Kidney glomerular epithelial cell (primary cell): ENCODE data around the gene SLC18A2.
A peak's percentile ranks its signal among the peaks of the same experiment; 100 is the strongest.
"Not testable (repeated sequence)": the region's sequence is repeated elsewhere in the genome, so short reads cannot be mapped to it uniquely, and the experiment has no call there.

Source experiments
- DNase-seq: peaks from one replicate; lab custom pipeline; 2025; lab: John Stamatoyannopoulos, UW

The SLC18A2 gene

DNA sequence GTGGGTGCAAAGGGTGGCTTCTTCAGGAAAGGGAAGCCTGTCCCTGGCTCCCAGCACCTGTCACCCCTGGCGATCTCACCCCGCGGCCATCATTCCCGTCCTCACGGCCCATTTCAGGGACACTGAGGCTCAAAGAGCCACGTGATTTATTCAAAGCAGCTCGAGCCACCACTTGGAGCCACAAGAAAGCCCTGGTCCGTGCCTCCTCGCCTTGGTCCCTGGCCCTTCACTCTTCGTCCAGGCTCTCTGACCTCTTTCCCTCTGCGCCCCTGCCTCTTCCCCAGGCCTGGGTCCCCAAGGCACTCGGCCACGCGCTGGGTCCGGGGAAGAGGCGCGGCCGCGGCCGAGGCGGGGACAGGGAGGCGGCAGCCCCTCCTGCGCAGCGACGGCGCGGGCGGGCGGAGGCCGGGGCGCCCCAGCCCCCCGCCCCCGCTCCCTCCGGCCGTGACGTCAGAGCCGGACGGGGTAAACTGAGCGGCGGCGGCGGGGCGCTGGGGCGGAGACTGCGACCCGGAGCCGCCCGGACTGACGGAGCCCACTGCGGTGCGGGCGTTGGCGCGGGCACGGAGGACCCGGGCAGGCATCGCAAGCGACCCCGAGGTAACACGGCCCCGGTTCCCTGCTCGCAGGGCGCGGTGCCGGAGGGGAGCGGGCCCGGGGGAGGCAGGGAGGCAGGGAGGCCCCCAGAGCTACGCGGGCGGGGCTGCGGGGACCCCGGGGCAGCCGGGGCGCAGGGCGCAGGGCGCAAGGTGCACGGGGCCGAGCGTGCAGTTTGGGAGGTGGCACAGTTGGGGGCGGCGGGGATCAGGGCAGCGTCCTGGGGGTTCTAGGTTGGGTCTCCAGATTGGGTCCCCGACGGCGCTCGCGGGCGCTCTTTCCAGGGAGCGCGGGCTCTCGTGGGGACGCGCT lies at the start of gene SLC18A2:
TSS of gene SLC18A2 (plus strand) at position 494 of the 909 bp plus-strand sequence. CDS start 580 bp downstream, outside the sequence.
- DNase-seq: no peak

DNA sequence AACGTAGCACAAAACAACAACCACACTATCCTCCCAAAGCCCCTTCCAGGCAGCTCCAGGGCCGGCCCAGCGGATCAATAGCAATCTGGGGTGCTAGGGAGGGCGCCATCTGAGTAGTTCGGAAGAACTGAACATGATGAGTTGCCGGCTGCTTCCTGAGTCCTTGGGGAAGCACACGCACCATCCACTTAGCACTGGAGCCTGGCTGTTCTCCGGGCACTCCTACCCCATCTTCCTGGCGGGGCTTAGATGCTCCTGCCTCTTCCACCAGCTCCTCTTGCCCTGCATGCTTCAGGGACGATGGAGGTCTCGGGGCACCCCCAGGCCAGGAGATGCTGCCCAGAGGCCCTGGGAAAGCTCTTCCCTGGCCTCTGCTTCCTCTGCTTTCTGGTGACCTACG lies 43.7 kb upstream of the SLC18A2 start, which contains the start of gene KCNK18:
TSS of gene KCNK18 (plus strand) at position 301 of the 400 bp plus-strand sequence. CDS start at position 301, 0 bp downstream.
- no peak for DNase-seq

DNA sequence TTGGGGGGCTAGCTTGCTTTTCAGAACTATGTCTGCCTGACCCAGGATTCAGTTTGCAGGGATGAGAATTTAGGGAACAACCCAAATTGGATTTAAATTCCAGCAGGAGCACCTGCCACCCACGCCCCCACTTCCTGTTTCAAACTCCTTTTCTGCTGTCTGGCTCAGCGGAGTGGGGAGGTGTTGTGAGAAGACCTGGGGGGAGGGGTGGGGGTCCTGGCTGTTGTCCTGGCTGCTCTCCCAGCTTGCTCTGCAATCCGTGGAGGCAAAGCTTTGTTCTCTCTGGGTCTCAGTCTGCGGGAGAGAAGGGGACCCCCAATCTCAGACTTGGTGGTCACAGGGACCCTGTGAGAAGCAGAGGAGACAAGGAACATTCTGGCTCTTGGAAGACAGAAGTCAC lies 42.8 kb upstream of the SLC18A2 start:
- DNase-seq: no peak

DNA sequence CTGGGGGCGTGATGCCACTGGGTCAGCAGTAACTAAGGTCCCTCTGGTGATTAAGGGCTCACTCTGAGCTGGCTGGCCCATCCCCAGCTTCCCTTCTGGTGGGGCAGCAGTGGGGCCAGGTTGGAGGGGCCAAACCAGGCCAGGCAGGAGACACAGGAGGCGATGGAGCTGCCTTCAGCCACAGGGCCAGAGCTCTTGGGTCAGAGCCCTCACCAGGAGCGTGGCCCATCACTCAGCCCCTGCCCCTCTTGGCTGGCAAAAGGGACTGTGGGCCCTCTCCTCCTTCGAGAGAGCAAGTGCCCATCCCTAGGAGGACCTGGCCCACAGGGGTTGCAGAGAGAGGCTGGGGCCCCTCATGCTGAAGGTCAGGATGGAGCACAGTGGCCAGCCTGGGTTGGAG lies 39.1 kb upstream of the SLC18A2 start:
- no peak for DNase-seq

DNA sequence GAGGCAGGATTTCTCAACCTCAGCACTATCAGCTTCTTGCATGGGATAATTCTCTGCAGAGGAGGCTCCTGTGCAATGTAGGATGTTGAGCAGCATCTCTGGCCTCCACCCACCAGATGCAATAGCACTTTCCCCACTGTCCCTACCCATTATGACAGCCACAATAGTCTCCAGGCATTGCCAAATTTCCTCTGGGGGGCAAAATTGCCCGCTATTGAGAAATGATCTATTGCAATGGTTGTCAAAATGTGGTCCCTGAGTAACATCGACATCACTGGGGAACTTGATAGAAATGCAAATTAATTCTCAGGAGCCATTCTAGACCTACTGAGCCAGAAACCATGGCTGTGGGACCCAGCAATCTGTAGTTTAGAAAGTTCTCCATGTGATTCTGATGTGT lies 36.6 kb upstream of the SLC18A2 start:
- DNase-seq: no peak

DNA sequence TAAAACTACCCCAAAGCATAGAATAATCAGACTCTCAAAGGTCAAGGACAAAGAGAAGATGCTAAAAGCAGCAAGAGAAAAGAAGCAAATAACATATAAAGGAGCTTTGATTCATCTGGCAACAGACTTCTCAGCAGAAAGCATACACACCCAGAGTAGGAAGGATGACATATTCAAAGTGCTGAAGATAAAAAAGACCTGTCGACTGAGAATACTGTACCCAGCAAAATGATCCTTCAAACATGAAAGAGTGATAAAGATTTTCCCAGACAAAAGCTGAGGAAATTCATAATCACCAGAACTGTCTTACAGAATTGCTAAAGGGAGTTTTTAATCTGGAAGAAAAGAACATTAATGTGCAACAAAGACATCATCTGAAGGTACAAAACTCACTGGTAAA lies 28.7 kb upstream of the SLC18A2 start:
- DNase-seq: no peak

DNA sequence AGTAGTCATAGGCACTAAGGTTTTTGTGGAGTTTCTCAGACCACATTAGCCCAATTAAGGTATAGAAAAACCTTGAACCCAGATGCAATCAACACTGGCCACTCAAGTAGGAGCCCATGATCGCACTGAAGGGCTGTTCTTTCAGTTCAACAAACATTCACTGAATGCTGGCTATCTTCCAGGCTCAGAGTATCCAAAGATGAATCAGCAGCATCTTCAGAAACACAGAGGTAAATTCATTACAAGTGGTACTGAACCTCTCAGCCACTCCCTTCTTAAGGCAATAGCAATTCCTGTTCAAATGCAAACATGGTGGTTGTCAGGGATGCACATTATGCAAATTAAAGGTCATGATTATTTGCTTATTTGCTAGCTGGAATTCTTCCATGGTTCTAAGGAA lies 26.5 kb upstream of the SLC18A2 start:
- peak; percentile 66 for DNase-seq

DNA sequence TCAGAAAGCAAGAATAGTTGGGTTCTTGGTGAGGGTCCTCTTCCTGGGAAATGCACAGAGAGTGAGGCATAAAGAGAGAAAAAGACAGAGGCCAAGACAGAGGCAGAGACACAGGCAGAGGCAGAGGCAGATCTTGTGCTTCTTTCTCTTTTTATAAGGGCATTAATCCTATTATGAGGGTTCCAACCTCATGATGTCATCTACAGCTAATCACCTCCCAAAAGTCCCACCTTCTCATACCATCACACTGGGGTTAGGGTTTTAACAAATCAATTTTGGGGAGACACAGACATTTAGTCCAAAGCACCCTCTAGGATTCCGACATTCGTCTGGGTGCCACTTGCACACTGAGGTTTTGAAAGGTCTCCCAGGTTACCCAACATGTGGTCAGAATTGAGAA lies 25.8 kb upstream of the SLC18A2 start:
- no peak for DNase-seq

DNA sequence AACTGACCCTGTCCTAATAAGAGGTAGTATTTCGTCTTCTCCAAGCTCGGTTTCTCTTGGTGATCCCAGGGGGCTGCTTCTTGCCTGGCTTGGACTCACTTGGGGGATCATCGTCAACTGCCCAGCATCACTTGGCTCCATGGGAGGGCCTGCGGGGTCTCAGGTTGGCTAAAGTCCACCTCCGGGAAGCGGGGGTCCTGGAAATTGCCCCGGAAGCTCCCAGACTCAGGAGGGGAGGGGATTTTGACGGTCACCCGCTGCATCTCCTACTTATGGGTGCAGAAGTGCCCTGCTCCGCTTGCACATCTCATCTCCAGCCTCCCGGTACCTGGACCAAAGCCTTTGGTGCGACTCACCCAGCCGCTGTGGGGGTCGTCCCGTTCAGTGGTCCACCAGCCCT lies 24.9 kb upstream of the SLC18A2 start:
- no peak for DNase-seq

DNA sequence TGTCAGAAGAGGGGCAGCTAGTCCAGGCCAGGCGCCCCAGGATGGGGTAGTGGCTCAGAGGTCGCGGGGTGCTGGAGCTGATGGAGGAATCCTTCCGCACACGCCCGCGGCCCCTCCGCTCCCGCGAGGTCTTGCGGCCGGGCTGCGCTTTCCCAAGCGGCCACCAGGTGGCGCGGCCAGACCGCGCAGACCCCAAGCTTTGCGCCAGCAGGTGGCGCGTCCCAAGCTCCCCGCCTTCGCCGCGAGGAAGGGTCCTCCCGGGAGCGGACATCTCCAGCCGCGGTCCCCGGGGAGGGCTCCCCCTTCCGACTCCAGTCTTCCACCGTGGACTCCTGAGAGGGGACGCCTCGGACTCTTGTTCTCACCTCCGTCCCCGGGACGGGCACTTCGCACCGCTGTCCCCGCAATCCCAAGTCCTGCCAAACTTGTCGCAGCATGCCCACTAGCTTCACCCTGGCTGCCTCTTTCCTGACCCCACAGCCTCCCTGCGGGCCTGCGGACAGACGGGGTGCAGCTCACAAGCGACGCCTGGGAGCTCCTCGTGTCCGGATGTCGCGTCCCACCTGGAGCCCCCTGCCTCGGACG lies 24.2 kb upstream of the SLC18A2 start:
- peak; percentile 51 for DNase-seq

DNA sequence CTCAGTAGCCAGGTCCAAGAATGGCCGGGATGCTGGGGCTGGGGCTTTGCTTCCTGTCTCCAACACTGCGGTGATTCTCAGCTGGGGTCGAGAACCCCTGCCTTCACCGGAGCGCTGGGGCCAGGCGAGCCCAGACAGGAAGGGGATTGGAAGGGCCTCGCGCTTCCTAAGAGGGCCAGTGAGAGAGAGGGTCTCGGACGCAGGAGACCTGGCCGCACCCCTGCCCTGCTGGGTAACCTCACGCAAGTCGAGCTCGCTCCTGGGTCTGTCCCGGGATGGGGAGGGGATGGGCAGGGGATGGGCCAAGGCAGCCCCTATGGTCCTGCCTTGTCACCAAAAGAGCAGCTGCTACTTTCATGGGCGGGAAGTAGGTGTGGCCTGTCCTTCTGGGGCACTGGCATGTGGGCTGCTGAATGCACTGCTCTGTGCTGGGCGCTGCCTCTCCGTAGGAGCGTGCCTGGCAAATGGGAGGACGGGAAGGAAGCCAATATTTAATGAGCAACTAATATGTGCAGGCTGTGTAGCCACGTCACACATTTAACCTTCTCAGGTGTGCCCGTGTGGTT lies 23.6 kb upstream of the SLC18A2 start:
- peak; percentile 9 for DNase-seq

DNA sequence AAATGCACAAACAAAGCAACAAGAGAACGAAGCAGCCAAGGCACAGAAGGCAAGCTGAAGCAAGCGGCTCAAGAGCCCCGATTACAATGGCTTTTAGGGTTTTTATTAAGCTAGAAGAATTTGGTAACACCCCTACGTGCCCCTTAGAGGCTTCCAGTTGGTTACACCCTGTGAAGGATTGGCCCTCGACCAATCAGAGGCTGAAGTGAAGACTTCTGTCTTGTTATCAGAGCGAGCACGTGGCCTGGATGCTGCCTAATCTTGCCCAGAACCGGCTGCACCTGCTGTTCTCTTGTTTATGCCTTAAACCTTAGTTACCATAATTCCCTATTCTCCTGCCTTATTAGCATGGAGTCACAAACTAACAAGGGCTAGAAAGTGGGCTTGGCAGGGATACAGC lies 22.3 kb upstream of the SLC18A2 start:
- DNase-seq: no peak

DNA sequence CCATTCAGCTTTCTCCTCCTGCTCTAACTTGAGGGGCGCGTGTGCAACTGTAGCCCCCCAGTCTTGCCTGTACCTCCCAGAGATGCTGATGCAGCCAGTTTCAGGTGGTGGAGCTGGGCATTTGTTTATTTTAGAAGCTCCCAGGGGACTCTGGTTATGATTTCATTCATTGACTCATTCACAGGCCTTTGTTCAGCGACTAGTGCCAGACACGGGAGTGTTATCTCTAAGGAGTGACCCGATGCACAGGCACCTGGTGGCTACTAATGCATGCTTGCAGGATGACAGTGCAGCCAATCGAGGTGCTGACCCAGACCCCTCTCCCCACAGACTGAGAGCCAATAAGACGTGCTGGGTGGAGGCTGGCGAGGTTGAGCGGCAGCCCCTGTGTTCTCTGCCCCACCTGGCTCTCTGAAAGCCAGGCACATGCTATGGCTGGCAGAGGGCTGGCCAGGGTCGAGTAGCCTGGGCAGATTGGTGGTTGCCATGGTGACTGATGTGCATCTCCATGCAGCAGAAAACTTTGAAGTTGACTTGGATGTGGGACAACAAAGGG lies 19.7 kb upstream of the SLC18A2 start:
- DNase-seq: peak; percentile 83

DNA sequence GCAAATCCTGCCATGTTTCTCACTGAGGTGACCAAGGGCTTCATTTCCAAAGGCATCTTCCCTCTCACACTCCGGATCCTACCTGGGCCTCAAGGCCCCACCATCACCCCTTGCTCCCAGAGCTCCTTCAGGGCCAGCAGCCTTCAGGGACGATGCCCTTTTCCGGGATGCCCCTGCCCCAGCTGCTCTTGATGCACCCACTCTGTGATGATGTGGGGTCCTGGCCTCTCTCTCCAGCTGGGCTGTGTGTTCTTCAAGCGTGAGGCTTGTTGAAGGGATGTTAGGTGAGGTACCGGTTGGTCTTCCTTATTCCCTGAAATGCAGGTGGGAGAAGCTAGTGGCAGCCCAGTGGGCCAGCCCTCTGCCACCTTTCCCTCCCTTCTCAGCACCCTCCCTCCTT lies 18.4 kb upstream of the SLC18A2 start:
- DNase-seq: no peak

DNA sequence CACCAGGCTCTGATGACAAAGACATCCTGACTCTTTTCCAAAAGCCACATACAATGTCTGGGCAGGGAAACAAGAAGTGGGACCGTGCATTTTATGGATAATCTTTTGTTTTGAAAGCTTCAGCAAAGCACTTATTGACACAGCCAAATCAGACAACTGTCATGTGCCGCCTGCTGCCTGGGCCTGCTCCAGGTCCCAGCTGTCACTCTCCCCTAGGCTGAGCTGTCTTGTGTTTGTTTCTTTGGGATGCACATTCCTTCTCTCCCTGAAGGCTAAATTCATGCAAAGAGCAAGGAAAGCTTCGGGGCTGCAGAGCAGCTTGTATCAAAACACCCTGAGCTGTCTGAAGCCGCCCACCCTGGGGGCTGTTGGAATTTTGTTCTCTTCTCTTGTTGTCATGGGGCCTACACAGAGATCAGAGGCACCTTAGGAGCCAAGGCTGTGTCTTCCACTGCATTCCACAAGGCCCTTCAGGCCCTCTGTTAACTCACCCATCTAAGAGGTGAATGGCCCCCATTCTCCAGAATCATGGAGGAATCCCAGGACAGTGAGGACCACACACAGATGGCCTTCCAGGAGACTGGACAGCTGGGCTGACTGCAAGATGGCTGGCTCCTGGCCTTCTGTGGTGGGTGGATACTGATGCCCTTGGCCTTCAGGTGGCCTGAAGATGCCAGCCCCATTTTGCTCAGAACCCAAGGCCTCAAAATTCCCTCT lies 17.8 kb upstream of the SLC18A2 start:
- no peak for DNase-seq

DNA sequence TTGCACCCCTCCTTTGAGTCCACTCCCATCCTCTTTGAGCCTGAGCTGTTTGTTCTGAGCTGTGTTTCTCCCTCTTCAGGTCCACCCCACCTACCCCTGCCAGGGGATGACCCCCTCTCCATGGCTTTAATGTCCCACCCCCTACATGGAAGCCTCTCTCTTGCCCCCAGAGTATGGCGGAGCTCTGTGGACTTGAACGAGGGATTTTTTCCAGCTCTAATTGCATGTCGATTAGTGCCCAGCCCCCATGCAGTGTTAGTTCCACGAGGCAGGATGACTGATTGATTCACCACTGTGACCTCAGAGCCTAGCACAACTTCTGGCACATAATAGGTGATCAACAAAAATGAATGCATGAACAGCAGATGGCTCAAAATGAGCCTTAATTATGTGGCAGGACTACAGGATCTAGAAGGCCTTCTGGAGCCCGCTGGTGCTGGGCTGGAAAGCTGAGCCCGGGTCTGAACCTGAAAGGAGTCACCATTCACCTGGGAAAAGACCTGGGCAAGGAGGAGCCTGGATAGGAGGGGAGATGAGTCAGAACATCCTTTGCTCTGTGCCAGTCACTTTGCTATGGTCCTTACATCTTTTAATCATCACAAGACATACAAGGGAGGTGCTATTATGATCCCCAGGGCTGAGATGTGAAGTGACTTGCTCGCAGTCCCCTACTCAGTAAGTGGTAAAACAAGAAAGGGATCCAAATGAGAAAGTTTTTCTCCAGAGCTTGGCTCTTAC lies 17.1 kb upstream of the SLC18A2 start:
- DNase-seq: no peak

DNA sequence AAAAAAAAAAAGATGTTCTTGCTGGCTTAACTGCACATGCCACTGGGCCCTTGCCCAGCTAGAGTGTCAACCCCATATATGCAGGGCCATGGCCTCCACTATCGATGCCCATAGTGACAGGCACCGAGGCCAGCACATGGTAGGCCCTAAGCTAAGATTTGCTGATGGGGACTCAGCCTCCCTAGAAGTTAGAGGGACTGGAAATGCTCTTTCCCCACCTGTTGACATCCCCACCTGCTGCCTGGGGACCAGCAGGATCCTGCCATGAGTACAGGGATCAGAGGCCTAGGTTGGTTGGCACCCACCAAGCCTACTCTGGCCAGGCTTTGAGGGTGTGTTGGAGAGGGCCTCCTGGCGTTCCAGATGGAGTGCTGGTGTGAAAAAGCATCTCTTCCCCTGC lies 16.0 kb upstream of the SLC18A2 start:
- DNase-seq: no peak

DNA sequence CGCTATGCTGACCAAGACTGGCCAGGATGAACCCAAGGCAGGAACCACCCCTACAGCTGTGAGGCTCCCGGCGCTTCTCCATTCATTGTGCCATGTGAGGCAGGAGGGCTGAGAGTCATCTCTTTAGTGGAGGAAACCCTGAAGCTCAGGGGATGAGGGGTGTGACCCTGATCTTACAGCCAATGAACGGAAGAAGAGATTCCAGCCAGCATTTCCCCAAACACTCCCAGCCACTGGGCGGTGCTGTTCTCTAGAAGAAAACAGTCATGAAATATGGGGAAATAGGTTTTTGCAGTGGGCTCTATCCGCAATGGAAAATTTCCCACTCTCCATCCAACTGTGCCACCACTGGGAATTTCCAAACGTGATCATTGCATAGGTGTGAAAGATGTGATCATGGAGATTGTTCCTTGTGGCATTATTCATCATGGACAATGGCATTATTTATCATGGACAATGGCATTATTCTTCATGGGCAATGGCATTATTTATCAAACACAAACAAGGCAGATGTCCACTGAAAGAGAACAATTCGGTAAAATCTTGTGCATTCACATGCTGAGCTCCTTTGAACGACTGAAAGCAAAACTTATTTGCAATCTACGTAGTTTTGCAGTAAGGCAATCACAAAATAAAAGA lies 14.0 kb upstream of the SLC18A2 start:
- peak; percentile 12 for DNase-seq

DNA sequence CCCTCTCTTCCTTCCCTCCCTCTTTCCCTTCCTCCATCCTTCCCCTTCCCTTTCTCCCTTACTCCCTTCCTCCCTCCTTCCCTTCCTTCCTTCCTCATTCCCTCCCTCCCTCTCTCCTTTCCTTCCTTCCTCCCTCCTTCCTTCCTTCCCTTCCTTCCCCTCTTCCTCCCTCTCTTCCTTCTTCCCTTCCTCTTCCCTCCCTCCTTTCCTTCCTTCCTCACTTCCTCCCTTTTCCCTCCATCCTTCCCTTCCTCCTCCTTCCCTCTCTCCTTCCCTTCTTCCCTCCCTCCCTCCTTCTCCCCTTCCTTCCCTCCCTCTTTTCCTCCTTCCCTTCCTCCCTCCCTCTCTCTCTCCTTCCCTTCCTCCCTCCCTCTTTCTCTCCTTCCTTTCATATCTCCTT lies 12.7 kb upstream of the SLC18A2 start:
- no peak for DNase-seq

DNA sequence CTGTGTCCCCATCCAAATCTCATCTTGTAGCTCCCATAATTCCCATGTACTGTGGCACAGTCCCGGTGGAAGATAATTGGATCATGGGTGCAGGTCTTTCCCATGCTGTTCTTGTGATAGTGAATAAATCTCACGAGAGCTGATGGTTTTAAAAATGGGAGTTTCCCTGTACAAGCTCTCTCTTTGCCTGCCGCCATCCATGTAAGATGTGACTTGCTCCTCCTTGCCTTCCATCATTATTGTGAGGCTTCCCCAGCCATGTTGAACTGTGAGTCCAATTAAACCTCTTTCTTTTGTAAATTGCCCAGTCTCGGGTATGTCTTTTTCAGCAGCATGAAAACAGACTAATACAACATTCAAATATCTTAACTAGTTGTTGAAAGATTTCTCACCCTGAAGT lies 10.8 kb upstream of the SLC18A2 start:
- DNase-seq: not testable (repeated sequence)

DNA sequence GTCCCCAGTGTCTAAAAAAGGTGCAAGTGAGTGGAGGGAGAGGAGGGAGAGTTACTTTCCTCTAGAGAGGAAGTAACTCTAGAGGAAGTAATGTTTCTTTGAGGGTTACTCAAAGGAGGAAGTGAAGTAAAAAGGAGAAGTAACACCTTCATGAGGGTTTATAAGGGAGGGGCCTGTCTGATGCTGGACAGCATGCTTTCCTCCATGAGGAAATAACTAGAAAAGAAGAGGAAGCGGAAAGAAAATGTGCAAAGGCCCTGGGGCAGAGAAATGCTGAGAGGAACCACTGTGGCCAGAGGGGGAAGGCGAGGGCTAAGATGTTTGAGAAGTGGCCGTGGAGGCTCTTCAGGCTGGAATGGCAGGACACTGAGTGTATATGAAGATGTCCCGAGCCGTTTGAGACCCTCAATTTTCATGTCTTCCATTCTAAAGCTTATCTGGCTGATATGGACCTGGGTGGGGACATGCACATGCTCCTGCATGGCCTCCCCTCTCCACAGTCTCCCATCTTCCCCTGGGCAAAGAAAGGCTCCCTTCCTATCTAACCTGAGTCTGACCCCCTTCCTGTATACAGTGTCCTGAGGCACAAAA lies 3.4 kb upstream of the SLC18A2 start:
- no peak for DNase-seq
